Glutamatergic neuron (in vitro differentiated cells): ENCODE measurements around the gene RPS28. TPM values are rescaled to one million over a fixed set of nuclear protein-coding genes. Genes with fewer than 3 reads are reported as not detected.
"Not testable (repeated sequence)": the region's sequence is repeated elsewhere in the genome, so short reads cannot be mapped to it uniquely, and the experiment has no call there.

Source experiments
- DNase-seq: peaks from one replicate; pipeline ENCODE4 v3.0.0; 2022
- H3K27ac Mint-ChIP-seq: one replicate; pipeline ENCODE4 v1.8.0; 2020; ENCODE audit warnings: mild to moderate bottlenecking, mixed read lengths, inconsistent platforms; ENCODE audit not compliant: unreplicated experiment
- H3K27me3 Mint-ChIP-seq: one replicate; pipeline ENCODE4 v1.8.0; 2020; ENCODE audit warnings: mild to moderate bottlenecking, moderate library complexity, mixed read lengths, inconsistent platforms; ENCODE audit not compliant: unreplicated experiment
- H3K36me3 Mint-ChIP-seq: one replicate; pipeline ENCODE4 v1.8.0; 2020; ENCODE audit warnings: mild to moderate bottlenecking, mixed read lengths, inconsistent platforms; ENCODE audit not compliant: unreplicated experiment
- H3K4me1 Mint-ChIP-seq: one replicate; pipeline ENCODE4 v1.8.0; 2020; ENCODE audit warnings: mild to moderate bottlenecking, low read depth, mixed read lengths, inconsistent platforms; ENCODE audit not compliant: unreplicated experiment
- H3K4me3 Mint-ChIP-seq: one replicate; pipeline ENCODE4 v1.8.0; 2020; ENCODE audit warnings: mild to moderate bottlenecking, mixed read lengths, inconsistent platforms; ENCODE audit not compliant: unreplicated experiment
- H3K9me3 Mint-ChIP-seq: one replicate; pipeline ENCODE4 v1.8.0; 2020; ENCODE audit warnings: mild to moderate bottlenecking, moderate library complexity, mixed read lengths, inconsistent platforms; ENCODE audit not compliant: unreplicated experiment
- total RNA-seq: library from RNA; stranded (reverse); fragmentation: NEBNext Ultra II Directional; extraction: Animal tissue kit (Norgen Biotek cat#: 25700); gene quantifications from one replicate; pipeline ENCODE4 v1.2.1, GENCODE V29; 2021; ENCODE audit not compliant: unreplicated experiment
- TF ChIP-seq, protein P1 (sequence below): fragments of 200-600 bp; sonication (generic); IDR thresholded peaks from one replicate; pipeline ENCODE4 v1.5.0; 2021; ENCODE audit not compliant: partially characterized antibody, unreplicated experiment

The RPS28 gene
- total RNA-seq, 1 donor from 2014 or later: 1,030 TPM

DNA sequence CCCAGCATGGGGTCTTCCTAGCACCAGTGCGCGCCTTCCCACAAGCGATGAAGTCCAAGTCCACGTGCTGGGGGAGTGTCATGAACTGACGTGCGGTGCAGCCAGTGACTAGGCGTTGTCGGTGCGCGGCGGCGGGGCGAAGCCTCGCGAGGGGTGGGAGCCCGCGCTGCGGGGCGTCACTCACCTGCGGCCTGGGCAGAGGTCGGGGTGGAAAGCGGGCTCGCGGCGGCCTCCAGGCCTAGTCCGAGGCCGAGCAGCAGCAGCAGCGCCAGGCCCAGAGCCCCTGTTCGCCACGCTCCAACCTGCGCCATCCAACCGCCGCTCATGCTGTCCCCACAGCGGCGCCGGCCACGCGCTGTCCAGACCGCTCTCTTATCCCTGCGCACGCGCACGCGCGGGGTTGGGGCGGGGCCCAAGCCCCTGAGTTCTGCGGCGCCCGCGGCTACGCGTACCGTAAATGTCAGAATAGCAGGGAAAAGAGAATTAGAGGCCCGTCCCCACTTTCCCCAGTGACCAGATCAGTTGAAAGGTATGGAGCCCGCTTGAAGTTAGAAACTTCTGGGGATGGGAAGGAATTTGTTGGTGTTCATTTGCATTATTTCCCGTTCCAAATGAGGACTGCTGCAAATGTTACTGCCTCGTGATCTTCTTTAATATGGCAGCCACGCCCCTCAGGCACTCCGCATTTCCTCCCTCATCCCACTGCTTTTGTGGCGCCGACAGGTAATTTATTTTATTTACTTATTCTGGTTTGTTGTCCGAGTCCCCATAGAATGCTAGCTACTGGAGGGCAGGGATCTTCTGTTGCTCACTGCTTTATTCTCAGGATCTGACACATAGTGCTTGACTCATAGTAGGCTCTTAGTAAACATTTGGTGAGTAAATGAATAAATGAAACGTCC is 13.1 kb upstream of the RPS28 start, which contains the start of gene CD320:
CD320 (minus strand) TSS at position 394 of the 902 bp plus-strand sequence; CDS start at position 326, 68 bp downstream.
- Mint-ChIP-seq H3K4me3 (peak within 1 kb of the TSS; percentile 99), H3K27me3 (peaks cover 8% of the 10 kb centered on the region), H3K9me3 (peaks cover 3% of the 10 kb centered on the region), H3K4me1 (peaks cover 9% of the 10 kb centered on the region), H3K27ac (peak within 1 kb of the TSS; percentile 92), H3K36me3 (no peaks in the 10 kb centered on the region)
- TF ChIP-seq, protein P1, sequence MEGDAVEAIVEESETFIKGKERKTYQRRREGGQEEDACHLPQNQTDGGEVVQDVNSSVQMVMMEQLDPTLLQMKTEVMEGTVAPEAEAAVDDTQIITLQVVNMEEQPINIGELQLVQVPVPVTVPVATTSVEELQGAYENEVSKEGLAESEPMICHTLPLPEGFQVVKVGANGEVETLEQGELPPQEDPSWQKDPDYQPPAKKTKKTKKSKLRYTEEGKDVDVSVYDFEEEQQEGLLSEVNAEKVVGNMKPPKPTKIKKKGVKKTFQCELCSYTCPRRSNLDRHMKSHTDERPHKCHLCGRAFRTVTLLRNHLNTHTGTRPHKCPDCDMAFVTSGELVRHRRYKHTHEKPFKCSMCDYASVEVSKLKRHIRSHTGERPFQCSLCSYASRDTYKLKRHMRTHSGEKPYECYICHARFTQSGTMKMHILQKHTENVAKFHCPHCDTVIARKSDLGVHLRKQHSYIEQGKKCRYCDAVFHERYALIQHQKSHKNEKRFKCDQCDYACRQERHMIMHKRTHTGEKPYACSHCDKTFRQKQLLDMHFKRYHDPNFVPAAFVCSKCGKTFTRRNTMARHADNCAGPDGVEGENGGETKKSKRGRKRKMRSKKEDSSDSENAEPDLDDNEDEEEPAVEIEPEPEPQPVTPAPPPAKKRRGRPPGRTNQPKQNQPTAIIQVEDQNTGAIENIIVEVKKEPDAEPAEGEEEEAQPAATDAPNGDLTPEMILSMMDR: no peak
- peak; percentile 92 for DNase-seq

DNA sequence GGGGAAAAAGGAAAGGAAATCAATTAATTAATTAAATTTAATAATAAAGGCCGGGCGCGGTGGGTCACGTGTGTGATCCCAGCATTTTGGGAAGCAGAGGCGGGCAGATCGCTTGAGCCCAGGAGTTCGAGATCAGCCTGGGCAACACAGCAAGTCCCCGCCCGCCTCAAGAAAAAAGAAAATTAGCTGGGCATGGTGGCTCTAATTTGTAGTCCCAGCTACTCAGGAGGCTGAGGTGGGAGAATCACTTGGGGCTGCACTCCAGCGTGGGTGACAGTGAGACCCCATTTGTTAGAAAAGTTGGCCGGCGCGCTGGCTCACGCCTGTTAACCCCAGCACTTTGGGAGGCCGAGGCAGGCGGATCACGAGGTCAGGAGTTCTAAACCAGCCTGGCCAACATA is 12.4 kb upstream of the RPS28 start:
- H3K4me1 Mint-ChIP-seq: peaks cover 9% of the 10 kb centered on the region
- no peaks in the 10 kb centered on the region for H3K36me3 Mint-ChIP-seq
- peaks cover 3% of the 10 kb centered on the region for H3K9me3 Mint-ChIP-seq
- peak overlapping the region; percentile 45 for H3K27ac Mint-ChIP-seq
- TF ChIP-seq, protein P1: no peak
- H3K4me3 Mint-ChIP-seq: peak overlapping the region; percentile 89
- no peak for DNase-seq
- peaks cover 8% of the 10 kb centered on the region for H3K27me3 Mint-ChIP-seq

DNA sequence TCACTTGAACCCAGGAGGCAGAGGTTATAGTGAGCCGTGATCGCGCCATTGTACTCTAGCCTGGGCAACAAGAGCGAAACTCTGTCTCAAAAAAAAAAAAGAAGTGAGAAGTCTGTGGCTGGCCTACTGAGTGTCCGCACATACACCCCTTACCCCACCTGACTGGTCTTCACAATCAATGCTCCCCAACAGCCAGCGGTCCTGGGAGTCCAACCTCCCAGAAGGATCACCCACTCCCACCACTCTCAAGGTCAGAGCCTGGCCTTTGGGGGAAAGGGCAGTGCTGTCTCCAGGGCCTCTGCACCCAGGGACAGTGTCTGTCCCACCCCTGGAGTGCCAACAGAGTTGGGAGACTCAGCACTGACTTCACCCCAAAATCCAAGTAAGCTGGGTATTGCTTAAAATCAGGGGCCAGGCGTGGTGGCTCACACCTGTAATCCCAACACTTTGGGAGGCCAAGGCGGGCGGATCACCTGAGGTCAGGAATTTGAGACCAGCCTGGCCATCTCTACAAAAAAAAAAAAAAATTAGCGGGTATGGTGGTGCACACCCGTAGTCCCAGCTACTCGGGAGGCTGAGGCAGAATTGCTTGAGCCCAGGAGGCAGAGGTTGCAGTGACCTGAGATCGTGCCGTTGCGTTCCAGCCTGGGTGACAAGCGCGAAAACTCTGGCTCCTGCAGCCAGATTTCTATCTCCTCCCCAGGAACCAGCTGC is 10.8 kb upstream of the RPS28 start:
- Mint-ChIP-seq H3K4me1 (peaks cover 9% of the 10 kb centered on the region), H3K36me3 (no peaks in the 10 kb centered on the region), H3K27me3 (peaks cover 8% of the 10 kb centered on the region), H3K27ac (no peak overlapping the region), H3K9me3 (peaks cover 3% of the 10 kb centered on the region), H3K4me3 (no peak overlapping the region)
- DNase-seq: no peak
- TF ChIP-seq, protein P1: no peak

DNA sequence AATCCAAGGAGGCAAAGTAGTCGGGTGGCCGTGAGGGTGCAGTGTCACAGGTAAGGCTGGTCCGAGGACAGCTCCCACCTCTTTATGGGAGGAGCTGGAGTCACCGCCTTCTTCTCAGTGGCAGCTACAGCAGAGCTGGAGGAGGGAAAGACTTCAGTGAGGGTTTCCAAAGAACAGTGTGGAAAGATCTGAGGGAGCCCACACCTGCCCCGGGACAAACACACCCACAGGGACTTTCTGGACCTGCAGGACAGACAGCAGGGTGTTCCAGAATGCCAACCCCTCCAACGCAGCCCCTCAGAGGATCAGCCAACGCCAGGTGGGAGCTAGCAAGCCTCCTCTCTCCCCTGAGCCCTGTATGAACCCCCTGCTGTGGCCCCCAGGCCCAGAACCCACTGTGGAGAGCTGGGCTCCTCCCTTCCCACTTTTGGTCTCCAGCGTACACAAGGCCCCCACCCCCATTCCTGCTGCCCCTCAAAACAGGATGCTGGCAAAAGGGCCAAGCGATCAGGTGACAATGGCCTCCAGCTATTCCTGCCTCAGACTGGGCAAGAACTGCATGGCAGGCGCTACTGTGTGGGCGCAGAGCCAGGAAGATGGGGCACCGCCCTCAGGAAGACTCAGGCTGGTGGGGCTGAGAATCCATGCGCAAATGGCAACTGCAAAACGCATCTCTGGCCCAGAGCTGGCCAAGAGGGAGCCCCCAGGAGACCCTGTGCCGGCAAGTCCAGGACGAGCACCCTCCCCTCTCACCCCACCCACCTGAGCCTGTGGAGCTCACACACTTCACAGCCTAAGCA is 9.6 kb upstream of the RPS28 start:
- no peak for DNase-seq
- peaks cover 12% of the 10 kb centered on the region for H3K4me1 Mint-ChIP-seq
- no peak overlapping the region for H3K4me3 Mint-ChIP-seq
- peaks cover 8% of the 10 kb centered on the region for H3K27me3 Mint-ChIP-seq
- H3K27ac Mint-ChIP-seq: no peak overlapping the region
- H3K9me3 Mint-ChIP-seq: peaks cover 3% of the 10 kb centered on the region
- TF ChIP-seq, protein P1: no peak
- H3K36me3 Mint-ChIP-seq: no peaks in the 10 kb centered on the region

DNA sequence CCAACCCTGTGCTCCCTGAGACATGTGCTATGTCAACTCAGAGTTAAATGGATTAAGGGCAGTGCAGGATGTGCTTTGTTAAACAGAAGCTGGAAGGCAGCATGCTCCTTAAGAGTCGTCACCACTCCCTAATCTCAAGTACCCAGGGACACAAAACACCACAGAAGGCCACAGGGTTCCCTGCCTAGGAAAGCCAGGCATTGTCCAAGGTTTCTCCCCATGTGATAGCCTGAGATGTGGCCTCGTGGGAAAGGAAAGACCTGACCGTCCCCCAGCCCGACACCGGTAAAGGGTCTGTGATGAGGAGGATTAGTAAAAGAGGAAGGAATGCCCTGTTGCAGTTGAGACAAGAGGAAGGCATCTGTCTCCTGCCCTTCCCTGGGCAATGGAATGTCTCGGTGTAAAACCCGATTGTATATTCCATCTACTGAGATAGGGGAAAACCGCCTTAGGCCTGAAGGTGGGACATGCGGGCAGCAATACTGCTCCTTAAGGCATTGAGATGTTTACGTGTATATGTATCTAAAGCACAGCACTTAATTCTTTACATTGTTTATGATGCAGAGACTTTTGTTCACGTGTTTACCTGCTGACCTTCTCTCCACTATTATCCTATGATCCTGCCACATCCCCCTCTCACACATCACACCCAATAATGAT is 6.2 kb upstream of the RPS28 start:
- not testable (repeated sequence) for H3K36me3 Mint-ChIP-seq, H3K27ac Mint-ChIP-seq, H3K9me3 Mint-ChIP-seq, DNase-seq, H3K27me3 Mint-ChIP-seq, H3K4me3 Mint-ChIP-seq, H3K4me1 Mint-ChIP-seq
